ENCODE measurements around the gene KRTAP2-4.
"Not testable (repeated sequence)": the region's sequence is repeated elsewhere in the genome, so short reads cannot be mapped to it uniquely, and the experiment has no call there.

The KRTAP2-4 gene

DNA sequence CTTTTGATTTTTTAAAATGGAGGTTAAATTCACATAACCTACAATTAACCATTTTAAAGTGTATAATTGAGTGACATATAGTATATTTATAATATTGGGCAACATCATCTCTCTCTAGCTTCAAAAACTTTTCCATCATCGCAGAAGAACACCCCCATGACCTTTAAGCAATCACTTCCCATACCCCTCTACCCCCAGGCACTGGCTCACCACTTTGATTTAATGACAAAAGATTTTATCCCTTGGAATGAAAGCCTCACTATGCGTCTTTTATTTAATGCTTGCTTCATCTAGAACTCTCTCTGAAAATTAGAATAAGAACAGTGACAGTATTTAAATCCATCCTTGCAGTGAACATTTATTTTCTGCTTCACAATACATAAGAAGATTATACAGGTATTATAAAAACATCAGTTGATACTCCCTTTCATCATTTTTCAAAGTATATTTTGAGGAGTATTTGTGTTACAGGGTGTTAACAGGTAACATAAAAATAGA, 27.8 kb downstream of the KRTAP2-4 start:
- no peak for DNase-seq (ENCODE audit: low read depth in 2 of 2)

GRCh38 chr17:41034346-41034935, 31.2 kb downstream of the KRTAP2-4 start, which contains the start of gene KRTAP1-3:
Gene KRTAP1-3 (minus strand): TSS chr17:41034874. CDS start chr17:41034821, 53 bp downstream.
- DNase-seq (ENCODE audit: low read depth in 2 of 2) = not testable (repeated sequence)

GRCh38 chr17:41029633-41030245, 35.9 kb downstream of the KRTAP2-4 start, which contains the start of gene KRTAP1-4:
Gene KRTAP1-4 (minus strand): TSS chr17:41030195. CDS start chr17:41030078, 117 bp downstream.
- no peak for DNase-seq (ENCODE audit: low read depth in 2 of 2)

DNA sequence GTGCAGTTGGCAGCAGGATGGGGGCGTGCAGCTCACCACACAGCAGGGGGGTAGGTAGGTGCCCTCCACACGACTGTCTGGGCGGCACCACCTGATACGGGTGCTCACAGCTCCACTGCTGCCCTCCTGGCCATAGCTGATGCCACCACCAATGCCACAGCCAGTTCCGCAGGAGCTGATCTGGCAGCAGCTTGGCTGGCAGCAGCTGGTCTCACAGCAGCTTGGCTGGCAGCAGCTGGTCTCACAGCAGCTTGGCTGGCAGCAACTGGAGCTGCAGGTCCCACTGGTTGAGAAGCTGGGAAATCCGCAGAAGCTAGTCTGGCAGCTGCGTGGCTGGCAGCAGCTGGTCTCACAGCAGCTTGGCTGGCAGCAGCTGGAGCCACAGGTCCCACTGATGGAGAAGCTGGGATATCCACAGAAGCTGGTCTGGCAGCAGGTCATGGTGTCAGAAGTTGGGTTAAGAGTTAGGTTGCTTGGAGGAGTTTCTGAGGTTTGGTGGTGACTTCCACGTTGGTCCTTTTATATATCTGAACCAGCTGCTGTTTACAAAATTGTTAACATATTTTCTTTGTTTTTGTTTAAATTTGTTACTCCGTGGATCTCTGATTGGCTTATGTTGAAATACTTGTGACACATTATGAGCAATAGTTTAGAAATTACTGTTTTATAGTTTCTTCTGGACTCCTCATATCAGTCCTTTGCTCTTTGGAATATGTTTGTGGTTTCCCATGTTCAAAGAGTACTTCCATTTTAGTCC, 38.8 kb downstream of the KRTAP2-4 start, which contains the start of gene KRTAP1-5:
TSS of gene KRTAP1-5 (minus strand) at position 494 of the 757 bp plus-strand sequence. CDS start at position 441, 53 bp downstream.
- DNase-seq (ENCODE audit: low read depth in 2 of 2) = no peak

- no peak for DNase-seq (ENCODE audit: low read depth in 2 of 2)
Measured at GRCh38 chr17:41024697-41025096, 41.0 kb downstream of the KRTAP2-4 start.

DNA sequence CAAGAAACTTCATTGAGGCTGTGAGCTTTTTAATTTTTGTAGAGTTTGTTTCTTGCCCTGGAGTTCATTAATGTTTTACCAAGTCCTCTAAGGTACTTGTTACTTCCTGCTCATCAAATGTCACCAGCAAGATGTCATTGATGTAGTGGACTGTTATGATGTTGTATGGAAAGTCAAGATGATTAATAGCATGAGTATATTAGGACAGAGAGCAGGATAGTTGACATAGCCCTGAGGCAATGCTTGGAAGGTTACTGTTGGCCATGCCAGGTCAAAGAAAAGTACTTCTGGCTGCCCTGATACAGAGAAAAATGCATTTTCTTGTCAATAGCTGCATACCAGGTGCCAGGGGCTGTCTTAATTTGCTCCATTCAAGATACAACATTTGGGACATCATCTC, 45.3 kb downstream of the KRTAP2-4 start:
- DNase-seq (ENCODE audit: low read depth in 2 of 2) = no peak

DNA sequence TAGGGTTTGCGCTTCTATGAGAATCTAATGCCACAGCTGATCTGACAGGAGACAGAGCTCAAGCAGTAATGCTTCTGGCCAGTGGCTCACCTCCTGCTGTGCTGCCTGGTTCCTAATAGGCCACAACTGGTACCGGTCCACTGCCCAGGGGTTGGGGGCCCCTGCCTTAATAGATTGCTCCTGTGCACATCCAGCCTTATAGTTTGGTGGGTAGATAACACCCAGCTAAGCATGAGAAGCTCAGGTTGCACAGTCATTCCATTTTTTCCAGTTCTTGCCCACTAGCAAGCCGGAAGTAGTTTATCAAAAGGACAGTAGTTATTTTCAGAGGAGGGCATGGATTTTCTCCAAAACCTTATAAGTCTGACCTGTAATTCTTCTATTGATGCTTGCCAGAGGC, 46.3 kb downstream of the KRTAP2-4 start:
- DNase-seq (ENCODE audit: low read depth in 2 of 2) = no peak

GRCh38 chr17:41018541-41018940, 47.1 kb downstream of the KRTAP2-4 start:
- no peak for DNase-seq (ENCODE audit: low read depth in 2 of 2)

- DNase-seq (ENCODE audit: low read depth in 2 of 2) = no peak
Measured at GRCh38 chr17:41016578-41017215, 49.0 kb downstream of the KRTAP2-4 start.

GRCh38 chr17:41015454-41015853, 50.2 kb downstream of the KRTAP2-4 start:
- DNase-seq (ENCODE audit: low read depth in 2 of 2) = no peak
